HEK293T (cell line): Measurements from ENCODE around the gene XIST.

Experiments
- CTCF ChIA-PET: fragments of 350-600 bp; formaldehyde crosslinking; extraction: SDS; loops from one replicate; lab custom pipeline; 2021; ENCODE audit warnings: antibody characterized with exemption, inconsistent platforms; lab: Yijun Ruan, JAX
- POLR2A ChIA-PET: fragments of 350-600 bp; formaldehyde crosslinking; extraction: SDS; loops from one replicate; lab custom pipeline; 2020; ENCODE audit warnings: antibody characterized with exemption, inconsistent platforms; lab: Yijun Ruan, JAX
- DNase-seq: peaks from one replicate; pipeline ENCODE4 v3.0.0; 2012; ENCODE audit warnings: mixed read lengths; ENCODE audit errors: extremely low spot score
- ARNT ChIP-seq: fragments of 450-650 bp; IDR thresholded peaks from 2 replicates; pipeline ENCODE4 v1.6.1; 2017; ENCODE audit warnings: mild to moderate bottlenecking
- BHLHE40 ChIP-seq: fragments of 450-650 bp; IDR thresholded peaks from 2 replicates; pipeline ENCODE4 v1.6.1; 2016; ENCODE audit warnings: mild to moderate bottlenecking, moderate library complexity, borderline replicate concordance
- CTBP1 ChIP-seq: fragments of 450-650 bp; IDR thresholded peaks from 2 replicates; pipeline ENCODE4 v1.6.1; 2016; ENCODE audit warnings: borderline replicate concordance
- ELF4 ChIP-seq: fragments of 450-650 bp; IDR thresholded peaks from 2 replicates; pipeline ENCODE4 v1.6.1; 2017; ENCODE audit warnings: antibody characterized with exemption
- FOXA1 ChIP-seq: fragments of 450-650 bp; IDR thresholded peaks from 2 replicates; pipeline ENCODE4 v1.6.1; 2016; ENCODE audit warnings: mild to moderate bottlenecking
- FOXK2 ChIP-seq: fragments of 450-650 bp; IDR thresholded peaks from 2 replicates; pipeline ENCODE4 v1.6.1; 2016; ENCODE audit warnings: mild to moderate bottlenecking
- FOXM1 ChIP-seq: fragments of 450-650 bp; IDR thresholded peaks from 2 replicates; pipeline ENCODE4 v1.6.1; 2017; ENCODE audit warnings: mild to moderate bottlenecking, borderline replicate concordance
- HDGF ChIP-seq: fragments of 450-650 bp; IDR thresholded peaks from 2 replicates; pipeline ENCODE4 v1.6.1; 2017; ENCODE audit warnings: antibody characterized with exemption, borderline replicate concordance
- L3MBTL2 ChIP-seq: fragments of 450-650 bp; conservative IDR thresholded peaks from 2 replicates; pipeline ENCODE4 v1.6.1; 2016; ENCODE audit warnings: mild to moderate bottlenecking
- LEF1 ChIP-seq: fragments of 450-650 bp; IDR thresholded peaks from 2 replicates; pipeline ENCODE4 v1.6.1; 2017; ENCODE audit warnings: mild to moderate bottlenecking, borderline replicate concordance
- NFRKB ChIP-seq: fragments of 450-650 bp; IDR thresholded peaks from 2 replicates; pipeline ENCODE4 v1.6.1; 2016; ENCODE audit warnings: mild to moderate bottlenecking, moderate library complexity
- SP1 ChIP-seq: fragments of 450-650 bp; IDR thresholded peaks from 2 replicates; pipeline ENCODE4 v1.6.1; 2017
- SUZ12 ChIP-seq: fragments of 450-650 bp; IDR thresholded peaks from 2 replicates; pipeline ENCODE4 v1.6.1; 2016; ENCODE audit warnings: mild to moderate bottlenecking
- TARDBP ChIP-seq: fragments of 450-650 bp; IDR thresholded peaks from 2 replicates; pipeline ENCODE4 v1.6.1; 2016
- ZNF384 ChIP-seq: fragments of 450-650 bp; IDR thresholded peaks from 2 replicates; pipeline ENCODE4 v1.6.1; 2016
- TF ChIP-seq, protein P1 (sequence below): fragments of 450-650 bp; IDR thresholded peaks from 2 replicates; pipeline ENCODE4 v1.6.1; 2016

Gene XIST

DNA sequence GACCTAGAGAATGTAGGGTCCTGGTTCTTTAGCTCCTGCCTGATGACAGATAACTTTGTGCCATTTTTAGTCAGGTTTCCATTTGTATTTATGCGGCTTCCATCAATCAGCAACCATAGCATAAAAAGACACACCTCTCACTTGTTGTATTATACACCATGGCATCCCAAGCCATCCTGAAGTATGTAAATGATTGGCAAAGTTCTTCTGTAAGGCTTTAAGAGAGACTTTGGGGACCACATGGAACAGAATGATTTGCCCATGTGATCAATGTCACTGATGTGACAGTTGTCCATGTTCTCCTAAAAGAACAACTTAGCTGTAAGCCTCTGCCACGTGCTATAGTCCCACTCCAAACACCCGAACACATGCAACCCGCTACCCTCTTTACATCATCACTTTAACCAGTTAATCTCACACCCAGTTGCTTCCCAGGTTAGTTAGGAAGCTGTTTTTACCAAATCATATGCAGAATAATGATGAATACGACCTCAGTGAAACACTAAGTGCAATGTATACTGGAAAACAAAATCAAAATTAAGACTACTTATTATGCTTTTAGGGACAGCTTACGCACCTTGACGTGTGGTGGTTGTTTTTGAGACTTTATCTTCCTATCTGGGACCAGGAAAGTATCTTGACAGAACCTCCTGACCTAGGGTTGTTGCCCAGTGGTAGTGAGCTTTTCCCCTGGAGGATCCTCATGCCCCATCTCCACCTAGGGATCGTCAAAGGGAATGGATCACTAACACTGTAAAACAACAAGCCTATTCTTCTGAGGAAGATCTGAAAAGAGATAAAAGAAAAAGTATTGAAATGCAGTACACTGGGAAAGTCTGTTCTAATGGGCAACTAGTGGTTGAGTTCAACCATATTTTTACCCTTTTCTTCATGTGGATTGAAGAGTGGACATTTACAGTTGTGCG is 21.8 kb downstream of the XIST start:
- POLR2A ChIA-PET = interaction anchor here (0.8 to 2.5 kb wide), 3 partner anchors 10 to 20 kb away, joined by 3 to 9 read pairs (median 4); no protein-coding TSS in a partner anchor
- no peak for DNase-seq
- CTCF ChIA-PET = no interaction called here
- no peak for TF ChIP-seq BHLHE40
- TF ChIP-seq L3MBTL2 = peak; percentile 26; the same call in 1 of the 2 replicates
- TF ChIP-seq, protein P1, sequence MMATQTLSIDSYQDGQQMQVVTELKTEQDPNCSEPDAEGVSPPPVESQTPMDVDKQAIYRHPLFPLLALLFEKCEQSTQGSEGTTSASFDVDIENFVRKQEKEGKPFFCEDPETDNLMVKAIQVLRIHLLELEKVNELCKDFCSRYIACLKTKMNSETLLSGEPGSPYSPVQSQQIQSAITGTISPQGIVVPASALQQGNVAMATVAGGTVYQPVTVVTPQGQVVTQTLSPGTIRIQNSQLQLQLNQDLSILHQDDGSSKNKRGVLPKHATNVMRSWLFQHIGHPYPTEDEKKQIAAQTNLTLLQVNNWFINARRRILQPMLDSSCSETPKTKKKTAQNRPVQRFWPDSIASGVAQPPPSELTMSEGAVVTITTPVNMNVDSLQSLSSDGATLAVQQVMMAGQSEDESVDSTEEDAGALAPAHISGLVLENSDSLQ = peak; percentile 43; the same call in 1 of the 2 replicates

DNA sequence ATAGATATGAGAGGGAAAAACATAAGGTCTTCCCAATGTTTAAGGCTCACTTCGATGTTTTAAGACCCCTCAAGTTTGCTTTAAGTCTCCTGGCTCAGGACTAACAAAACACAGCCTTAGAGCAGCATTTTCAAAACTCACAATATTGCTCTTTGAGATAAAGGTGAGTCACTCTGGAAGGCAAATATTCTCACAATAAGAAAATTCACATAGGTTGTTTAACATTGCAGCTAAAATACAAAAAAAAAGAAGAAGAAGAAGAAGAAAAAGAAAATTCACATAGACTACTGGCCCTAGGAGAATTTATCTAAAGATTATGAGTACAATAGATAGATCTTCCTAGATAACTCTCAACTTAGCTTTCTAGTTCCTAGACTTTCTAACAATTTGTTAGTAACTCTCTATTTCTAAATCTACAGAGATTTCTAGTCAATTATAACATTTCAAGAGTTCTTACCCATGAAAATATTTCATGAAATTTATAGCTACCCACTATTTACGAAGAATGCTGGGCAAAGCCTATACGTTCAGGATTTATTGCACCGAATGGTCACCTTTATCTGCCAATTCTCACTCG is 22.5 kb downstream of the XIST start:
- TF ChIP-seq BHLHE40 (no peak), TARDBP (no peak), SUZ12 (no peak), SP1 (no peak), FOXA1 (no peak), ZNF384 (no peak), ELF4 (no peak), NFRKB (no peak), ARNT (no peak), LEF1 (no peak), FOXM1 (no peak), FOXK2 (no peak), CTBP1 (no peak), L3MBTL2 (no peak), HDGF (no peak)
- TF ChIP-seq, protein P1 = no peak
- DNase-seq = no peak
- CTCF ChIA-PET = no interaction called here
- POLR2A ChIA-PET = interaction anchor here (0.9 to 2.5 kb wide), 2 partner anchors 19 to 21 kb away, joined by 4 to 9 read pairs; no protein-coding TSS in a partner anchor

DNA sequence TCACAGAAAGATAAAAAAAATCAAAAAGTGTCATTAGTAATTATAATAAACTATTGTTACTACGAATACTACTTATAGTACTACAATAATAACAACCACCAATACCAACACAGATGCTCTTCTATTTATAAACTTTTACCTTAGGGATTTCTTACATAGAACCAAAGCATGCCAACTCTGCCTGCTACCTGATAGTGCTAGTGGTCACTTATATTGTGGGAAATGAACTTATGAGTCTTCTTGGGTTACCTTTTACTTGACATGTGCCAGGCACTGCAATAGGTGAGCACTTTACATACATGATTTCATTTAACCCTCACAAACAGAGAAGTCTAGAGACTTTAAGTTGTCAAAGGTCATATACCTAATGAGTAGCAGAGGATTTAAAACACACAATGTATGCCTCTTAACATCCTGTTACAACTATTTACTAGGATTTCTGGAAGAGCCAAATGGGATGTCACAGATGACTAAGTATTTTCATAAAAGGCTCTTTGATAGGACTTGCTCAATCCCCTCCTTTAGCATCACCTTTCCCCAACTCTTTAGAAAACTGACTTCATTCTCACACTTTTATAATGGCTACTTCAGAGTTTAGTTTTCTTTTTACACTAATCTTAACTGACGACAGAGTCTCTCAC is 24.3 kb downstream of the XIST start:
- CTCF ChIA-PET = no interaction called here
- POLR2A ChIA-PET = no interaction called here
- TF ChIP-seq ELF4 (0 out of 2 replicates have a peak, but pooled peaks have one; percentile 9), CTBP1 (no peak), TARDBP (no peak), HDGF (no peak)
- TF ChIP-seq, protein P1 = no peak
- no peak for DNase-seq

DNA sequence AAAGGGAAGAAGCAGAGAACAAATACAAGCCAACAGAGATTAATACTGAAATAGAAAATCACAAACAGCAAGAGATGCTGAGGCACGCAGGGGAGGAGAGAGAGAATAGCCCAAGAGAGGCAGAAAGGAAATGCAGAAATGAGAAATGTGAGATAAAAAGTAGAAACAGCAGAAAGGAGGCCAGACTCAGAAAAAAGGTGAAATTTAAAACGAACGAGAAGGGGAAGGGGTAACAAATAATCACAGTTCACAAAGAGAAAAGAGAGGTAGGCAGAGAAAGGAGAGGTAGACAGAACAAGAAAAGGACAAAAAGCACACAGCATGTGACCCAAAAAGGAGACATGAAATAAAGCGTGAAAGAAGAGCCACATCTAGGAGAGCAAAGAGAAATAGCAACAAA is 25.1 kb downstream of the XIST start:
- CTCF ChIA-PET = no interaction called here
- no peak for DNase-seq
- TF ChIP-seq L3MBTL2 = no peak
- no peak for TF ChIP-seq CTBP1
- no peak for TF ChIP-seq ZNF384
- POLR2A ChIA-PET = no interaction called here

DNA sequence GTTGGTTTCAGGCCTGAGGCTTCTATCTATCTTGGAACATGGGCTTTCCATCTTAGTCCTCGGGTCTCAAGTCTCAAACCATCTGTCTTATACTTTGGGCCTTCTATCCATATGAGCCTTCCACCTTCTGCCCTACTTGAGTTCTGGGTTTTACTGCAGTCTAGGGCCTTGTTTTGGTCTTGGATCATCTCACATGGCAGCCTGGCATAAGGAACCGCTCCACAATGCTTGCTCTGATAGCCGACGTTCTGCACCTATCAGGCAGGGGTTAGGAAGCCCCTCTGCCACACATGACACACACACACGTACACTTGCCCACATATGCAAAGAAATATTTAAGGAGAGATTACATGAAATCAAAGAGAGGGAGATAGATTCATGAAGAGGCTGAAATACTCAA is 25.5 kb downstream of the XIST start:
- CTCF ChIA-PET = interaction anchor here (0.6 kb wide), 1 partner anchor 16 kb away, joined by 5 read pairs; no protein-coding TSS in a partner anchor
- POLR2A ChIA-PET = no interaction called here
- DNase-seq = no peak
- TF ChIP-seq FOXA1 (no peak), HDGF (no peak), TARDBP (no peak), BHLHE40 (no peak), FOXM1 (no peak), FOXK2 (no peak), ARNT (no peak), CTBP1 (no peak), L3MBTL2 (no peak), NFRKB (no peak), ZNF384 (no peak), LEF1 (no peak)
- TF ChIP-seq, protein P1 = no peak
